ENCODE results near the gene SESN3.
A peak's percentile ranks its signal among the peaks of the same experiment; 100 is the strongest.

Gene SESN3

GRCh38 chr11:95161248-95161647 lies 69.8 kb downstream of the SESN3 start:
- no peaks in the 10 kb centered on the region for H3K36me3 ChIP-seq (ENCODE audit: insufficient read depth, low read length)
- no peaks in the 10 kb centered on the region for H3K9me3 ChIP-seq (ENCODE audit: control insufficient read depth, insufficient read depth, low read length)
- no peaks in the 10 kb centered on the region for H3K4me1 ChIP-seq (ENCODE audit: insufficient read depth, low read length)

GRCh38 chr11:95157824-95158223 lies 73.2 kb downstream of the SESN3 start:
- H3K4me1 ChIP-seq (ENCODE audit: insufficient read depth, low read length): no peaks in the 10 kb centered on the region
- no peak overlapping the region for H3K9ac ChIP-seq (ENCODE audit: low read depth, low read length)
- H3K36me3 ChIP-seq (ENCODE audit: insufficient read depth, low read length): no peaks in the 10 kb centered on the region
- H3K9me3 ChIP-seq (ENCODE audit: control insufficient read depth, insufficient read depth, low read length): no peaks in the 10 kb centered on the region

More at GRCh38 chr11:95161248-95161647, 69.8 kb downstream of the SESN3 start:
- no peak overlapping the region for H3K9ac ChIP-seq (ENCODE audit: low read depth, low read length)

GRCh38 chr11:95156916-95157541 lies 74.0 kb downstream of the SESN3 start:
- no peaks in the 10 kb centered on the region for H3K36me3 ChIP-seq (ENCODE audit: insufficient read depth, low read length)
- no peak overlapping the region for H3K9ac ChIP-seq (ENCODE audit: low read depth, low read length)
- H3K4me1 ChIP-seq (ENCODE audit: insufficient read depth, low read length): no peaks in the 10 kb centered on the region
- H3K9me3 ChIP-seq (ENCODE audit: control insufficient read depth, insufficient read depth, low read length): no peaks in the 10 kb centered on the region

GRCh38 chr11:95156133-95156721 lies 74.8 kb downstream of the SESN3 start:
- no peaks in the 10 kb centered on the region for H3K36me3 ChIP-seq (ENCODE audit: insufficient read depth, low read length)
- no peak overlapping the region for H3K9ac ChIP-seq (ENCODE audit: low read depth, low read length)
- H3K4me1 ChIP-seq (ENCODE audit: insufficient read depth, low read length): no peaks in the 10 kb centered on the region
- no peaks in the 10 kb centered on the region for H3K9me3 ChIP-seq (ENCODE audit: control insufficient read depth, insufficient read depth, low read length)

- Histone ChIP-seq H3K9ac (ENCODE audit: low read depth, low read length) (no peak overlapping the region), H3K9me3 (ENCODE audit: control insufficient read depth, insufficient read depth, low read length) (no peaks in the 10 kb centered on the region), H3K36me3 (ENCODE audit: insufficient read depth, low read length) (no peaks in the 10 kb centered on the region), H3K4me1 (ENCODE audit: insufficient read depth, low read length) (no peaks in the 10 kb centered on the region)
These were observed 75.6 kb downstream of the SESN3 start for GRCh38 chr11:95155385-95155784.

- H3K4me1 ChIP-seq (ENCODE audit: insufficient read depth, low read length): no peaks in the 10 kb centered on the region
- H3K36me3 ChIP-seq (ENCODE audit: insufficient read depth, low read length): no peaks in the 10 kb centered on the region
- no peak overlapping the region for H3K9ac ChIP-seq (ENCODE audit: low read depth, low read length)
- no peaks in the 10 kb centered on the region for H3K9me3 ChIP-seq (ENCODE audit: control insufficient read depth, insufficient read depth, low read length)
These were observed 76.5 kb downstream of the SESN3 start for GRCh38 chr11:95154514-95154913.

GRCh38 chr11:95153857-95154246 lies 77.2 kb downstream of the SESN3 start:
- H3K9ac ChIP-seq (ENCODE audit: low read depth, low read length): no peak overlapping the region
- no peaks in the 10 kb centered on the region for H3K4me1 ChIP-seq (ENCODE audit: insufficient read depth, low read length)
- no peaks in the 10 kb centered on the region for H3K36me3 ChIP-seq (ENCODE audit: insufficient read depth, low read length)
- H3K9me3 ChIP-seq (ENCODE audit: control insufficient read depth, insufficient read depth, low read length): no peaks in the 10 kb centered on the region

GRCh38 chr11:95152876-95153856 lies 77.8 kb downstream of the SESN3 start:
- Histone ChIP-seq H3K36me3 (ENCODE audit: insufficient read depth, low read length) (no peaks in the 10 kb centered on the region), H3K9me3 (ENCODE audit: control insufficient read depth, insufficient read depth, low read length) (no peaks in the 10 kb centered on the region), H3K9ac (ENCODE audit: low read depth, low read length) (no peak overlapping the region), H3K4me1 (ENCODE audit: insufficient read depth, low read length) (no peaks in the 10 kb centered on the region)

GRCh38 chr11:95150956-95151684 lies 79.9 kb downstream of the SESN3 start:
- no peaks in the 10 kb centered on the region for H3K9me3 ChIP-seq (ENCODE audit: control insufficient read depth, insufficient read depth, low read length)
- H3K9ac ChIP-seq (ENCODE audit: low read depth, low read length): peak overlapping the region; percentile 81
- H3K4me1 ChIP-seq (ENCODE audit: insufficient read depth, low read length): no peaks in the 10 kb centered on the region; the same call in 1 of the 2 replicates
- no peaks in the 10 kb centered on the region for H3K36me3 ChIP-seq (ENCODE audit: insufficient read depth, low read length)

GRCh38 chr11:95149651-95150364 lies 81.2 kb downstream of the SESN3 start:
- no peaks in the 10 kb centered on the region for H3K36me3 ChIP-seq (ENCODE audit: insufficient read depth, low read length)
- H3K4me1 ChIP-seq (ENCODE audit: insufficient read depth, low read length): no peaks in the 10 kb centered on the region; the same call in 1 of the 2 replicates
- peak overlapping the region; percentile 81 for H3K9ac ChIP-seq (ENCODE audit: low read depth, low read length)
- H3K9me3 ChIP-seq (ENCODE audit: control insufficient read depth, insufficient read depth, low read length): no peaks in the 10 kb centered on the region

GRCh38 chr11:95148938-95149337 lies 82.1 kb downstream of the SESN3 start:
- H3K9ac ChIP-seq (ENCODE audit: low read depth, low read length): no peak overlapping the region
- no peaks in the 10 kb centered on the region for H3K9me3 ChIP-seq (ENCODE audit: control insufficient read depth, insufficient read depth, low read length)
- no peaks in the 10 kb centered on the region; the same call in 1 of the 2 replicates for H3K4me1 ChIP-seq (ENCODE audit: insufficient read depth, low read length)
- no peaks in the 10 kb centered on the region for H3K36me3 ChIP-seq (ENCODE audit: insufficient read depth, low read length)

GRCh38 chr11:95148406-95148805 lies 82.6 kb downstream of the SESN3 start:
- Histone ChIP-seq H3K36me3 (ENCODE audit: insufficient read depth, low read length) (no peaks in the 10 kb centered on the region), H3K9me3 (ENCODE audit: control insufficient read depth, insufficient read depth, low read length) (no peaks in the 10 kb centered on the region), H3K4me1 (ENCODE audit: insufficient read depth, low read length) (no peaks in the 10 kb centered on the region; the same call in 1 of the 2 replicates), H3K9ac (ENCODE audit: low read depth, low read length) (no peak overlapping the region)

- Histone ChIP-seq H3K36me3 (ENCODE audit: insufficient read depth, low read length) (no peaks in the 10 kb centered on the region), H3K9ac (ENCODE audit: low read depth, low read length) (no peak overlapping the region), H3K4me1 (ENCODE audit: insufficient read depth, low read length) (no peaks in the 10 kb centered on the region; the same call in 1 of the 2 replicates), H3K9me3 (ENCODE audit: control insufficient read depth, insufficient read depth, low read length) (no peaks in the 10 kb centered on the region)
These were observed 83.6 kb downstream of the SESN3 start for GRCh38 chr11:95147364-95147905.
